Calu3 (cell line): Measurements from ENCODE around the gene GPR18. TPM values are rescaled to one million over a fixed set of nuclear protein-coding genes. Genes with fewer than 3 reads are reported as not detected.

ENCODE experiments used
- BruUV-seq: library from RNA; stranded (reverse); fragments of 400-500 nt; replicated peaks from 2 replicates; lab custom pipeline; 2021; lab: Mats Ljungman, UMichigan
- CTCF ChIA-PET: fragments of 300-600 bp; sonication (Branson Sonifier 250); formaldehyde crosslinking; loops from one replicate; lab custom pipeline; 2022; ENCODE audit warnings: antibody characterized with exemption; lab: Charles Lee
- DNase-seq: peaks from one replicate; pipeline ENCODE4 v3.0.0; 2022
- H3K27ac Mint-ChIP-seq: one replicate; pipeline ENCODE4 v1.8.0; 2022; ENCODE audit warnings: mixed read lengths; ENCODE audit not compliant: unreplicated experiment
- H3K27me3 Mint-ChIP-seq: one replicate; pipeline ENCODE4 v1.8.0; 2022; ENCODE audit warnings: mixed read lengths; ENCODE audit not compliant: unreplicated experiment
- H3K36me3 Mint-ChIP-seq: one replicate; pipeline ENCODE4 v1.8.0; 2022; ENCODE audit warnings: mild to moderate bottlenecking, moderate library complexity, mixed read lengths; ENCODE audit not compliant: insufficient read depth, unreplicated experiment
- H3K4me1 Mint-ChIP-seq: one replicate; pipeline ENCODE4 v1.8.0; 2022; ENCODE audit warnings: mild to moderate bottlenecking, low read depth, mixed read lengths; ENCODE audit not compliant: unreplicated experiment
- H3K4me3 Mint-ChIP-seq: one replicate; pipeline ENCODE4 v1.8.0; 2022; ENCODE audit warnings: mild to moderate bottlenecking, low read depth, moderate library complexity, mixed read lengths; ENCODE audit not compliant: unreplicated experiment
- H3K9me3 Mint-ChIP-seq: one replicate; pipeline ENCODE4 v1.8.0; 2022; ENCODE audit warnings: low read depth, mixed read lengths; ENCODE audit not compliant: unreplicated experiment
- CTCF ChIP-seq: fragments of 200-600 bp; IDR thresholded peaks from one replicate; pipeline ENCODE4 v1.8.0; 2022; ENCODE audit warnings: antibody characterized with exemption; ENCODE audit not compliant: unreplicated experiment
- intact Hi-C: fragments of 100-400 bp; cut with micrococcal nuclease; formaldehyde crosslinking; loops from one replicate; pipeline ENCODE4 v1.10.0; 2022; ENCODE audit not compliant: unreplicated experiment
- total RNA-seq: library from RNA; stranded (reverse); gene quantifications from 2 replicates; pipeline ENCODE4 v1.2.3, GENCODE V29; 2022

GPR18 gene
- total RNA-seq, 1 experiment from 2014 or later, result not detected

- BruUV-seq, result no TSS peak
- TF ChIP-seq CTCF, result no peak
- Mint-ChIP-seq H3K9me3 (no peaks in the 10 kb centered on the region), H3K27ac (no peak overlapping the region), H3K4me3 (no peak overlapping the region), H3K4me1 (no peaks in the 10 kb centered on the region), H3K27me3 (no peaks in the 10 kb centered on the region), H3K36me3 (no peaks in the 10 kb centered on the region)
- intact Hi-C loops, result no loop called here
- CTCF ChIA-PET, result no interaction called here
- DNase-seq, result no peak
Observed at GRCh38 chr13:99220199-99220935, 37.8 kb downstream of the GPR18 start.

GRCh38 chr13:99218969-99219368 lies 39.2 kb downstream of the GPR18 start:
- no TSS peak for BruUV-seq
- intact Hi-C loops, result no loop called here
- CTCF ChIA-PET, result no interaction called here
- no peaks in the 10 kb centered on the region for H3K9me3 Mint-ChIP-seq
- no peak for DNase-seq
- H3K36me3 Mint-ChIP-seq, result no peaks in the 10 kb centered on the region
- no peaks in the 10 kb centered on the region for H3K4me1 Mint-ChIP-seq
- no peak for TF ChIP-seq CTCF
- H3K27me3 Mint-ChIP-seq, result no peaks in the 10 kb centered on the region
- no peak overlapping the region for H3K4me3 Mint-ChIP-seq
- no peak overlapping the region for H3K27ac Mint-ChIP-seq

GRCh38 chr13:99218545-99218944 lies 39.6 kb downstream of the GPR18 start:
- TF ChIP-seq CTCF, result no peak
- H3K4me3 Mint-ChIP-seq, result no peak overlapping the region
- H3K27ac Mint-ChIP-seq, result no peak overlapping the region
- intact Hi-C loops, result no loop called here
- no TSS peak for BruUV-seq
- CTCF ChIA-PET, result no interaction called here
- H3K27me3 Mint-ChIP-seq, result no peaks in the 10 kb centered on the region
- DNase-seq, result no peak
- H3K4me1 Mint-ChIP-seq, result no peaks in the 10 kb centered on the region
- no peaks in the 10 kb centered on the region for H3K9me3 Mint-ChIP-seq
- no peaks in the 10 kb centered on the region for H3K36me3 Mint-ChIP-seq

- intact Hi-C loops, result no loop called here
- Mint-ChIP-seq H3K27me3 (no peaks in the 10 kb centered on the region), H3K36me3 (no peaks in the 10 kb centered on the region), H3K9me3 (no peaks in the 10 kb centered on the region), H3K27ac (no peak overlapping the region), H3K4me3 (no peak overlapping the region), H3K4me1 (no peaks in the 10 kb centered on the region)
- CTCF ChIA-PET, result no interaction called here
- no peak for DNase-seq
- no peak for TF ChIP-seq CTCF
- no TSS peak for BruUV-seq
Observed at GRCh38 chr13:99218126-99218525, 40.1 kb downstream of the GPR18 start.
